Limb (tissue), 2 donors: Measurements from ENCODE around the gene THADA.
"Not testable (repeated sequence)": the region's sequence is repeated elsewhere in the genome, so short reads cannot be mapped to it uniquely, and the experiment has no call there.

Experiments used
- DNase-seq, 2 donors: peaks; one replicate each; pipeline ENCODE4 v3.0.0-alpha.2; 2016; ENCODE audit errors: extremely low spot score in 2 of 2

The THADA gene

GRCh38 chr2:43542285-43542933, 53.4 kb downstream of the THADA start:
- DNase-seq: peak in 1 of 2 donors; percentile 80

GRCh38 chr2:43541165-43541564, 54.7 kb downstream of the THADA start:
- no peak for DNase-seq

GRCh38 chr2:43540021-43540779, 55.6 kb downstream of the THADA start:
- DNase-seq: peak in 1 of 2 donors; percentile 63

- no peak for DNase-seq
Measured at GRCh38 chr2:43539436-43539835, 56.4 kb downstream of the THADA start.

- DNase-seq: no peak
Measured at GRCh38 chr2:43538034-43538670, 57.7 kb downstream of the THADA start.

- DNase-seq: no peak
Measured at GRCh38 chr2:43537137-43537536, 58.7 kb downstream of the THADA start.

- DNase-seq: no peak
Measured at GRCh38 chr2:43534569-43534968, 61.3 kb downstream of the THADA start.

GRCh38 chr2:43532572-43532971, 63.3 kb downstream of the THADA start:
- not testable (repeated sequence) for DNase-seq

GRCh38 chr2:43531251-43531650, 64.6 kb downstream of the THADA start:
- no peak for DNase-seq

- no peak for DNase-seq
Measured at GRCh38 chr2:43526994-43527393, 68.8 kb downstream of the THADA start.

GRCh38 chr2:43525506-43525905, 70.3 kb downstream of the THADA start:
- DNase-seq: no peak

- DNase-seq: no peak
Measured at GRCh38 chr2:43524177-43524965, 71.5 kb downstream of the THADA start.

GRCh38 chr2:43522177-43522576, 73.7 kb downstream of the THADA start:
- DNase-seq: no peak

- no peak for DNase-seq
Measured at GRCh38 chr2:43521568-43521967, 74.3 kb downstream of the THADA start.

GRCh38 chr2:43520919-43521318, 74.9 kb downstream of the THADA start:
- DNase-seq: no peak

GRCh38 chr2:43519643-43520221, 76.1 kb downstream of the THADA start:
- no peak for DNase-seq

GRCh38 chr2:43518718-43519117, 77.1 kb downstream of the THADA start:
- DNase-seq: no peak

- DNase-seq: no peak
Measured at GRCh38 chr2:43518181-43518580, 77.7 kb downstream of the THADA start.

- DNase-seq: no peak
Measured at GRCh38 chr2:43515807-43516497, 79.9 kb downstream of the THADA start.

- no peak for DNase-seq
Measured at GRCh38 chr2:43515248-43515647, 80.6 kb downstream of the THADA start.

- DNase-seq: no peak
Measured at GRCh38 chr2:43513796-43514195, 82.0 kb downstream of the THADA start.
